Fibroblast of skin of right biceps (primary cell): ENCODE measurements around the gene MTR.

Experiments
- DNase-seq: peaks from one replicate; pipeline ENCODE4 v3.0.0-alpha.2; 2013

The MTR gene

GRCh38 chr1:236795035-236795756 is at the start of gene MTR:
Gene MTR (plus strand): TSS chr1:236795292. CDS start chr1:236795704, 412 bp downstream.
- peak; percentile 99 for DNase-seq

DNA sequence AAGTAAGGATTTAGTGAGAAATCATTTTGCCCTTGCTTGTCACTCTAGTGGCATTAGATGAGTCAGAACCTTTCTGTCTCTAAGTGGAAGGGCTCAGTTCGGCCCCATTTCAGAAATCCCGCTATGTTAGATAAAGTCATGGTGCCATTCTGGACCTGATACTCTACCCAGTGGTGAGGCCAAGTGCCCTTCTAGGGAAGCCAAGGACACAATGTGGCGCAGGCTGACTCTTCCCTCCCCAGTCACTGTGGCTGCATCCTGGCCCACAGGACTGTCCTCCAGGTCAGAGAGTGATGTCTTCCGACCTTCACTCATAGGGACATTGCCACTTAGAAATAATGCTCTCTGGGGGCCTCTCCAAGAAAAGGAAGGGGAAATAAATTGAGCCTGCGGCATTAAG is 48.3 kb upstream of the MTR start:
- DNase-seq = no peak

GRCh38 chr1:236747311-236747985 is 47.6 kb upstream of the MTR start:
- DNase-seq = no peak

DNA sequence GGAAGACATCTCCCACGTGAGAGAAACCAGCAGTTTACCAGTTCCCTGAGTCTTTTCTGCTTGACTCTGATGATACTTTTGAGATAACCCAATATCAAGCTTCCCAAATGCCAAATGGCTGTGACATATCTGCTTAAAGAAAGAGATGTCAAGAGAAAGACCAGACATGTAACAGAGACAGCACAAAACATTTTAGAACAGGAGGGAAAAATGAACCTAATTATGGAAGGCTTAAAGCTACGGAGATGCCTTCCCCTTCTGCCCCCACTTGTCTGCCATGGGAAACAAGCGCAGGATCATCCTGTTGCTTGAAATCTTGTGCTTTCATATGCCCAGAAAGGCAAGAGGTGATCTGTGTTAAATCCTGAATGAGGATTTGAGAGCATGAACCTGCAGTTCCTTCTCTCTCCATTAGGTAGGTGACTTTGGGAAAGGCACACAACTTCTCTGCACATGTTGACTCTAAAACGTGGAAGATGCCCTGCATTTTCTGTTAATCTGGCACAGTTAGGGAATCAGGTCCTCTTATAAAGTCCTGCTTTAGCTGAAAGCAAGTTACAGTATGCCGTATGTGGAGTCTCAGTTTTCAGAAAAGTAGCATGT is 46.7 kb upstream of the MTR start:
- DNase-seq = no peak

GRCh38 chr1:236750928-236751327 is 44.2 kb upstream of the MTR start:
- no peak for DNase-seq

- no peak for DNase-seq
Measured at GRCh38 chr1:236751385-236751784, 43.7 kb upstream of the MTR start.

GRCh38 chr1:236751935-236752334 is 43.2 kb upstream of the MTR start:
- no peak for DNase-seq

- DNase-seq = peak; percentile 10
Measured at GRCh38 chr1:236753516-236753915, 41.6 kb upstream of the MTR start.

DNA sequence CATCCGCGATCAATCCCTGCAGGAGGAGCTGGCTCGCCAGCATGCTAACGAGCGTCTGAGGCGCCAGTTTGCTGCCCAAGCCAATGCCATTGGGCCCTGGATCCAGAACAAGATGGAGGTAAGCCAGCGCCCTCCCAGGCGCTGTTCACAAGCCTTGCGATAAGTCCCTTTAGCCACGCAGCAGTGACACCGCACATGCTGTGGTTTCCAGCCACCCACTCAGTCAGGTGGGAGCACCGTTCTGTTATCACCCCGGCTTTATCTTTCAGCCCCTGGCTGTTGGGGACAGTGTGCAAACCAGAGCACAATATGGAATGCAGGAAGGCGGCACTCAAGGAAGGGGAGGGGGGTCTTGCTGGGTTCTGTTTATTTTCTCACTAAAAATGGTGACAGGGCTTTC is 41.1 kb upstream of the MTR start:
- no peak for DNase-seq

- DNase-seq = no peak
Measured at GRCh38 chr1:236754525-236755210, 40.4 kb upstream of the MTR start.

GRCh38 chr1:236757640-236758039 is 37.5 kb upstream of the MTR start:
- no peak for DNase-seq

DNA sequence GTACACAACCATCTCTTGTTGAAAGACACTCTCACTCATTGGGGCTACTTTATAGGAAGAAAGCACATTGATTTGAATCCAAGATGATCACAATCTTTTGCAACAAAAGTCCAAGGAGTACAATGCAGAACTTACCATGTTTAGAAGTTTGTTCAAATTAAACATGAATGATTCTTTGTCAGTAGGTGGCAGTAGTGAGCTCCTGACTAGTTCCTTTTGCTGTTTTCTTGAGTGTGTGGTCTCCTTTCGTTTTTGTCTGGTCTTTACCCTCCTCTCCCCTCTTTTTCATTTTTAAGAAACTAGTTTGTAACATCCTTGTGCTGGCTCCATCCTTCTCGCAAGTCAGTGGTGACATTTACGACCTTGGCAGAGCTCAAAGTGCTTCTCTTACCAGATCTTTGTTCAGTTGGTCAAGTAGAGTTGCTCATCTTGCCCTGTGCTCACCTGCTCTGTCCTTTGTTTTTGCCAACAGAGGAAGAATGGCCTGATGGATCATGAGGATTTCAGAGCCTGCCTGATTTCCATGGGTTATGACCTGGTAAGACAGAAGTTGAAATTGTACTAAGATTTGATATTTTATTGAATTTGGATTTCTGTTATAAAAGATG is 35.7 kb upstream of the MTR start:
- DNase-seq = peak; percentile 39

- no peak for DNase-seq
Measured at GRCh38 chr1:236760480-236760879, 34.6 kb upstream of the MTR start.

DNA sequence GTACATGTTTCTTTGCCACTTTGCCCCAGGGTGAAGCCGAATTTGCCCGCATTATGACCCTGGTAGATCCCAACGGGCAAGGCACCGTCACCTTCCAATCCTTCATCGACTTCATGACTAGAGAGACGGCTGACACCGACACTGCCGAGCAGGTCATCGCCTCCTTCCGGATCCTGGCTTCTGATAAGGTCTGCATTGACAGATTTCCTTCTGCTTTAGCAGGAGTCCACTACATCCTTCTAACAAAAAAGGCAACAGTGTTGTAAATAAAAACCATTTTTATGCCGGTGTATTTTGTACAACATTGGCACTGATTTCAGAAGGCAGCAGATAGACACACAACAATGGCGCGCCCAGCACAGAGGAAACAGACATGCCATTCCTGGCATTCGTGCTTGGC is 34.1 kb upstream of the MTR start:
- no peak for DNase-seq

DNA sequence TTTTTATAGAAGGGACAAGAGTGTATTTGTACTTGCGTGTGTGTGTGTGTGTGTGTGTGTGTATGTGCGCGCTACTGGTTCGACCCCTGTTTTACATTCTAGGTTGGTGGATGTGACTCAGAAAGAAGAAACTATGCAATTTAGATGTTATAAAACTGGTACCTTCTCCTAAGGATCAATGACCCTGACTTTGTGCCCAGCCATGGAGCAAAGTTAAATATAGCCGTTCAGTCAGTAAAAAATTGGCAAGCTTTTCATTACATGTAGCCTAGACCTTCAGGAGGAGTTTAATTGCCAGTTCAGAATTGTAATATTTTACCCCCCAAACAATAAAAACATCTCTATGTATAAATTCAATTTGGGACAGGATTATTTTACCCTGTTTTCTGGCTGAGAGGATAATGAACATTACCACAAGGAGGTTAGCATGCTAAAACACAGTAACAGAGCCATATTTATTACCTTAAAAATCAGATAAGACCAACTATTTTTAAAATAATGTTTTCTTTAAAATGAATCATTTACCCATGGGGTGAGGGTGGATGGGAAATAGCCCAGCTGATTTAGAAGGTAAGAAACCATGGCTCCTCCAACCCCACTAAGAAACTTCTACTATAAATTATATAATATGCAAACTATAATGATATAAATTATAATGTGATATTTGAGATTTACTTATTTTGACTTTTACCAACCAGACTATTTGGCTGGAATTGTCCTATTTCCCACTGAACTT is 33.5 kb upstream of the MTR start:
- DNase-seq = no peak

DNA sequence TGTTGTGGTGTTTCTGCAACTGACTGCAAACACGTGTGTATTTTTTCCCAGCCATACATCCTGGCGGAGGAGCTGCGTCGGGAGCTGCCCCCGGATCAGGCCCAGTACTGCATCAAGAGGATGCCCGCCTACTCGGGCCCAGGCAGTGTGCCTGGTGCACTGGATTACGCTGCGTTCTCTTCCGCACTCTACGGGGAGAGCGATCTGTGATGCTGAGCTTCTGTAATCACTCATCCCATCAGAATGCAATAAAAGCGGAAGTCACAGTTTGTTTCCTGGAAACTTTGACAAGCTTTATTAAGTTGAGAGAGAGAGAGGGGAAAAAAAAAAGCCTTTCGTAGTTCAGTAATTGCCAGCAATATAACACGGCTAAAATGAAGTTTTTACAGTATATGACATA is 32.7 kb upstream of the MTR start:
- peak; percentile 31 for DNase-seq

DNA sequence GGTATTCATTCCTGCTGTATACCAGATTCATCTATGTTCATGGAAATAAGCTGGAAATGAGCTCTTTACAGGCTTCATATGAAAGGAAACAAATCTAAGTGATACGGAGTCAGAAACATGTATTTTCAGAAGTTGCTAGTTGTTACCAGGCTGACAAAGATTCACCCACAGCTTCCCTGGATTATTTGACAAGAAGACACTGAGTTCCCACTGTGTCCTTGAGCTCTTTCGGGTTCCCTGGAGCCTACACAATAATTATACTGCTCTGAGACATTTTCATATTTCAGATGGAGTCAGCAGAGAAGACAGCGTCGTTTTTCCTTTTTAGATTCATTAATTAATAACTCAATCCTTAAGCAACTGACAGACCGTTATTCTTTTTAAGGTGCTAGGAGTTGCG is 29.3 kb upstream of the MTR start:
- DNase-seq = no peak

DNA sequence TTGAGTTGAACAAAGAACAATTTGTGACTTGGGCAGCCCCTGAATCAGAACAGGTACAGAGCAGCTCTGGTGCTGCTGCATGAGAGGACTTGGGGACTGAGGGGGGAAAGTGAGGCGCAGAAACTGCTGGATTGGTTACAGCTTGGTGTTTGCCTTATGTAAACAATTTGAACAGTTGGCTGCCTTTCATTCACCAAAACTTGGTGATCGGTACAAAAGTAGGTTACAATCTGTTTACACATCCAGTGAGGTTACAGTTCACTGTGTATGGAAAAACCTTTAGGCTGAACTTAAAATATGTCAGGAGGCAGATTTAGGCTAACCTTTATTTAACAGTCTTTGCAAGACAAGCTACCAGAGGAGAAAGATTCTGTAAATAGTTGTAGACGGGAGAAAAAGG is 28.6 kb upstream of the MTR start:
- no peak for DNase-seq

DNA sequence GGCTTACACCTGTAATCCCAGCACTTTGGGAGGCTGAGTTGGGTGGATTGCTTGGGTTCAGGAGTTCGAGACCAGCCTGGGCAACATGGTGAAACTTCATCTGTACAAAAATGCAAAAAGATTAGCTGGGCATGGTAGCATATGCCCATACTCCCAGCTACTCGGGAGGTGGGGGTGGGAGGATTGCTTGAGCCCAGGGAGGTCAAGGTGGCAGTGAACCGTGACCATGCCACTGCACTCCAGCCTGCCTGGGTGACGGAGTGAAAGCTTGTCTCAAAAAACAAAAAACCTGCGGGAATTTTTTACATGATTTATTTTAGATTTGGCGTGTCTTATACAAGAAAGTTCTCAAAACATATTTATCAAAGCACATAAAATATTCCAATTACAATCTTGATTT is 27.8 kb upstream of the MTR start:
- DNase-seq = no peak

DNA sequence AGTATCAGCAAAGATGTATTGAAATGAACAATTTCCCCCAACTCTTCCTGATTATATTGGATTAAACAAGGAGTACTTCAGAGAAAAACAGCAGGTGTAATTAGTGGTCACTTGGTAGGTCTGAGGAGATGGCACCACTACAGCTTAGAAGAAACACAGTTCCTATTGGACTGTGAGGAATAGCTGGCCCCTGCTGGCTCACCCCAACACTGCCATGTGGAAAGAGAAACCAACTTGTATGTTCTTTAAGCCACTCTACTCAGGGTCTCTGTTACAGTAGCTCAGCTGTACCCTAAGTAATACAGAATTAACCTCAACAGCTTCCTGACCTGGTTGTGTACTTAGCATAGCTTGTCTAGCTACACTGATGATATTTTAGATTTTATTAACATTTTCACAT is 26.5 kb upstream of the MTR start:
- DNase-seq = no peak

DNA sequence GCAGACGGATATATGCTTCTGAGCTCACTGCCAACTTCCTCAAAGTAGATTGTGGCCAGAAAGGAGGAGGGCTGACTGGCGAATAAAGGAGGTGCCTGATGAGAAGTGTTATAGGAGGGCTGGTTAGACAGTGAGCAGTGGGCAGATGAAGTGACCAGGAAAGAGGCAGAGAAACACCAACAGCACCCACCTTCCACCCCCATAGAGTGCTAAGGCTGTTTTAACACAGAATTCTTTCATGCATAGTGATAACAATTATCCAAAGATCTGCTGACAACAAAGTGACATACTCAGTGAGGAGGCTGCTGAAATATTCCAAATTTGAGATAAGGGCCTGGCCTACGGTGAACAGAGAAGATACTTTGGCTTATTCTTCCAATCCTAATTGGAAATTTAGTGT is 21.2 kb upstream of the MTR start:
- DNase-seq = no peak

DNA sequence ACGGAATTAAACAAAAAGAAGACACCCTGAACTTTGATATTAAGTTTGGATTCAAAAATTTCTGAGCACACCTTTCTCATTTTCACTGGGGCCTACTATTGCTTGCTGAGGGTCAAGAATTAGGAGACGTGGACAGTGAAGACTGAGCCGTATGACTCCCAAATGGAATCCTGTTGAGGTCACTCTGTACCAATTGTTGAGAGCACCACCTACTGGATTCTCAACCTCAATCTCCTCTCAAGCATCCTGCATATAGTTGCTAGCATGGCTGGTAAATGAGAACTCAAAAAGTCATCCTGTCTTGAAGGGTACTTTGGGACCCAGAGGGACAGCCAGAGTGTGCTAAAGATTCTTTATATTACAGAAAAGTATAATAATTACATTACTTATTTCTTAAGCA is 20.2 kb upstream of the MTR start:
- DNase-seq = peak; percentile 8

GRCh38 chr1:236779312-236779711 is 15.8 kb upstream of the MTR start:
- DNase-seq = no peak
